Left lung (tissue), 10 donors: ENCODE measurements around the gene OPCML. TPM values are rescaled to one million over a fixed set of nuclear protein-coding genes. Genes with fewer than 3 reads are reported as not detected.

Experiments
- ATAC-seq: fragments of 200-7000 bp; cut with Tn5 transposase; one replicate; pipeline ENCODE4 v1.9.1; 2020; ENCODE audit warnings: moderate library complexity
- DNase-seq, 4 donors: peaks; one replicate each; pipeline ENCODE4 v3.0.0-alpha.2; 2013 to 2020
- H3K27ac ChIP-seq, 2 donors: fragments of 200-600 bp; sonication (generic) in 1 of 2; one replicate each; pipeline versions ENCODE4 v1.5.0 to v1.8.0; 2020 to 2021
- H3K27me3 ChIP-seq, 2 donors: fragments of 200-600 bp; sonication (generic) in 1 of 2; one replicate each; pipeline versions ENCODE4 v1.5.0 to v1.8.0; 2020 to 2021
- H3K36me3 ChIP-seq, 2 donors: fragments of 200-600 bp; sonication (generic) in 1 of 2; one replicate each; pipeline versions ENCODE4 v1.5.0 to v1.8.0; 2020 to 2021
- H3K4me1 ChIP-seq, 2 donors: fragments of 200-600 bp; one replicate each; pipeline ENCODE4 v1.8.0; 2021
- H3K4me3 ChIP-seq, 2 donors: fragments of 200-600 bp; sonication (generic) in 1 of 2; one replicate each; pipeline versions ENCODE4 v1.5.0 to v1.8.0; 2020 to 2021; ENCODE audit warnings: mild to moderate bottlenecking in 1 of 2
- H3K9me3 ChIP-seq, 2 donors: fragments of 200-600 bp; sonication (generic) in 1 of 2; one replicate each; pipeline versions ENCODE4 v1.5.0 to v1.8.0; 2020 to 2021
- intact Hi-C, 2 donors: fragments of 100-400 bp; cut with DNase I; formaldehyde crosslinking; loops; one replicate each; pipeline versions ENCODE4 v1.11.2 to v1.14.2; 2022
- polyA plus RNA-seq, 6 donors: library from polyadenylated mRNA; unstranded; fragments of 120-200 nt; gene quantifications; one replicate each; pipeline ENCODE4 v1.2.1, GENCODE V29; 2013; ENCODE audit not compliant: insufficient read length in 6 of 6
- total RNA-seq, 2 donors: library from RNA; stranded (reverse); fragmentation: NEBNext Ultra II Directional; extraction: Animal tissue kit (Norgen Biotek cat#: 25700); gene quantifications; one replicate each; pipeline ENCODE4 v1.2.1, GENCODE V29; 2021
- TF ChIP-seq, protein P1 (sequence below), 2 donors: fragments of 200-600 bp; sonication (generic) in 1 of 2; IDR thresholded peaks; one replicate each; pipeline versions ENCODE4 v1.5.0 to v1.8.0; 2021; ENCODE audit warnings: antibody characterized with exemption in 2 of 2
- donor health status: DM: no; HTN: yes; CAD: no.
- donor health status: DM: no; HTN: no; CAD: no.

The OPCML gene
- total and polyA plus RNA-seq, 8 donors = 0.98 to 5.3 (median 1.9) TPM; not detected in 2

DNA sequence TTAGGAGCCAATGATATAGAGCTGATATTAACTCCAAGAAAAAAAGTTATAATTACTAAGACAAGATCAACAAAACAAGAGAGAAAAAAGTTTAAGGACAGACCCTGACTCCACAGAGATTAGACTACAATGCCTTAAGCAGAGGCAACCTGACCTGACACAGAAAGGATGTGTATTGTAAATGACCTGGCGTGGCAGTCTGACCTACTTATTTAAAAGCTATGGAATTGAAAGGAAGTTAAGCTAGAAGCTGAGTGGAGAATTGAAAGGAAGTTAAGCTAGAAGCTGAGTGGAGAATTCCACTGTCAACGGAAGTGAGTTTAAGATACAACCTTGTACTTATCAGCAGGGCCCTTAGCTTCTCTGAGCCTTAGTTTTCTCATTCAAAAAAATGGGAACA, 885.4 kb downstream of the OPCML start:
- Histone ChIP-seq H3K4me3 (no peak overlapping the region), H3K9me3 (no peaks in the 10 kb centered on the region), H3K4me1 (peaks cover 0 to 3% of the 10 kb centered on the region in 2 donors), H3K27ac (no peak overlapping the region), H3K36me3 (no peaks in the 10 kb centered on the region), H3K27me3 (no peaks in the 10 kb centered on the region)
- TF ChIP-seq, protein P1, sequence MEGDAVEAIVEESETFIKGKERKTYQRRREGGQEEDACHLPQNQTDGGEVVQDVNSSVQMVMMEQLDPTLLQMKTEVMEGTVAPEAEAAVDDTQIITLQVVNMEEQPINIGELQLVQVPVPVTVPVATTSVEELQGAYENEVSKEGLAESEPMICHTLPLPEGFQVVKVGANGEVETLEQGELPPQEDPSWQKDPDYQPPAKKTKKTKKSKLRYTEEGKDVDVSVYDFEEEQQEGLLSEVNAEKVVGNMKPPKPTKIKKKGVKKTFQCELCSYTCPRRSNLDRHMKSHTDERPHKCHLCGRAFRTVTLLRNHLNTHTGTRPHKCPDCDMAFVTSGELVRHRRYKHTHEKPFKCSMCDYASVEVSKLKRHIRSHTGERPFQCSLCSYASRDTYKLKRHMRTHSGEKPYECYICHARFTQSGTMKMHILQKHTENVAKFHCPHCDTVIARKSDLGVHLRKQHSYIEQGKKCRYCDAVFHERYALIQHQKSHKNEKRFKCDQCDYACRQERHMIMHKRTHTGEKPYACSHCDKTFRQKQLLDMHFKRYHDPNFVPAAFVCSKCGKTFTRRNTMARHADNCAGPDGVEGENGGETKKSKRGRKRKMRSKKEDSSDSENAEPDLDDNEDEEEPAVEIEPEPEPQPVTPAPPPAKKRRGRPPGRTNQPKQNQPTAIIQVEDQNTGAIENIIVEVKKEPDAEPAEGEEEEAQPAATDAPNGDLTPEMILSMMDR (IDR thresholded peaks at IDR 0.05) = no peak
- DNase-seq = no peak
- intact Hi-C loops = no loop called here
- no peak for ATAC-seq

DNA sequence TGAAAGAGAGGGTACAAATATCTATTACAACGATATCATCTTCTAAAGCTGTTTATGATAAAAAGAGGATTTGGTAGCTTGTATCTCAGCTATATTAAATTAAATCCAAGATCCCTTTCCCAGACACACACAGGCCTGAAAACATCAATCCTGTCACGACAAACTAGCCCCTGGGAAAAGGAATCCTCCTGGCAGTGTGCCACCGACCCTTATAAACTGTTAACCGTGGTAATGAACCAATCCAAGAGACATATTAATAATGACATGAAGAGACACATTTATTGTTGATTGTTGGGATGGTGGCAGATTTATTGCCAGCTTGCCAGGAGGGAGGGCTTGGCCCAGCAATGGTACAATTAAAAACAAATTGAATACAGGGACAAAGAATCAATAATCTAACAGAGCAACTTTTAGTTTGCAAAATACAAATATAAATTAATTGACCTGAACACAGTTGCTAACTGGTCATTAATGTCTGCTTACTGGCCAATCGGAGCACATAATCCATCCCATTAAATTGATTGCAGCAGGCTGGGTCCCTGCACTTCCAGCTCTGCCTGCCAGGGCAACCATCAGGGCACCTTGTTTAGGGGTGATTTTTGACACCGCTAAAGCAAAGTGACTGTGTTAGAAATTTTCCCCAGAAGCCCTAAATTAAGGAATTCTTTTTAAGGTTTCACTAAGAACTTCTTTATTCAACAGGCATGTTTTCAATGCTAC, 887.6 kb downstream of the OPCML start:
- Histone ChIP-seq H3K27ac (no peak overlapping the region), H3K27me3 (no peaks in the 10 kb centered on the region), H3K9me3 (no peaks in the 10 kb centered on the region), H3K4me1 (no peaks in the 10 kb centered on the region), H3K36me3 (no peaks in the 10 kb centered on the region), H3K4me3 (no peak overlapping the region)
- intact Hi-C loops = no loop called here
- DNase-seq (no peak), ATAC-seq (no peak)
- TF ChIP-seq, protein P1 (IDR thresholded peaks at IDR 0.05) = no peak

DNA sequence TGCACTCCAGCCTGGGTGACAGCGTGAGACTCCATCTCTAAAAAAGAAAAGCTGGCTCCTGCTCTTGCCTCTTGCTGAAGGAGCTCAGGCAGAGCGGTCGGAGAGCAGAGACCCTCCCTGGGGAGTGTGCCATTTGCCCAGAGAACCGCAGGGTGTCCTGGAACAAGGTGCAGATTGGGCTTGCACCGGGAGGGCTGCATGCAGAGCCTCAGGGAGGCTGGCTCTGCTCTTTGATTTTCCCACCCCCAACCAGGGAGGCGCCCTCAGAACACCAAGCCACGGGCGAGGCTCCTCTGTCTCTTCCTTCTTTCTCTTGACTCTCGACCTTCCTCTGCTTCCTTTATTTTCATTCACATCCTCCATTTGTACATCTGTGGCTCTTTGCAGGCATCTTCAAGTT, 889.1 kb downstream of the OPCML start:
- no peak for ATAC-seq
- intact Hi-C loops = no loop called here
- H3K36me3 ChIP-seq = no peaks in the 10 kb centered on the region
- H3K4me3 ChIP-seq = no peak overlapping the region
- no peaks in the 10 kb centered on the region for H3K4me1 ChIP-seq
- TF ChIP-seq, protein P1 (IDR thresholded peaks at IDR 0.05) = no peak
- DNase-seq = no peak
- no peak overlapping the region for H3K27ac ChIP-seq
- H3K27me3 ChIP-seq = no peaks in the 10 kb centered on the region
- no peaks in the 10 kb centered on the region for H3K9me3 ChIP-seq

DNA sequence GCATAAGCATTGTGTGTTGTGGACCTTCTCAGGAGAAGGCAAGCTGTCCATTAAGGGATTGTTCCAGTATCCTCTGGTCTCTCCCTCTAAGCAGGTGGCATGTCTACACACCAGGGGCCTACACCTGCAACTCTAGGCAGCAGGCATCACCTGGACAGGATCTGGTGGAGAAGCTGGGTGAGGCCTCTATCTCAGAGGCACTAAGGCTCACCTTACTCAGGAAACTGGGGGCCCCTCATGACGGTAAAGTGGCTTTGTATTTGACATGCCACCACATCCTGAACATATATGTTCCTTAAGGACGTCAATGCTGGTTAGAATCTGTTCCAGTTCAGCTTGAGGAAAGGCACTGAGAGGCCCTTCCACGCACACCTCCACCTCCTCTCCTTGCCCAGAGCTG, 891.3 kb downstream of the OPCML start:
- Histone ChIP-seq H3K27ac (no peak overlapping the region), H3K4me1 (no peaks in the 10 kb centered on the region), H3K4me3 (no peak overlapping the region), H3K36me3 (no peaks in the 10 kb centered on the region), H3K9me3 (no peaks in the 10 kb centered on the region), H3K27me3 (no peaks in the 10 kb centered on the region)
- intact Hi-C loops = no loop called here
- no peak for ATAC-seq
- TF ChIP-seq, protein P1 (IDR thresholded peaks at IDR 0.05) = no peak
- no peak for DNase-seq

DNA sequence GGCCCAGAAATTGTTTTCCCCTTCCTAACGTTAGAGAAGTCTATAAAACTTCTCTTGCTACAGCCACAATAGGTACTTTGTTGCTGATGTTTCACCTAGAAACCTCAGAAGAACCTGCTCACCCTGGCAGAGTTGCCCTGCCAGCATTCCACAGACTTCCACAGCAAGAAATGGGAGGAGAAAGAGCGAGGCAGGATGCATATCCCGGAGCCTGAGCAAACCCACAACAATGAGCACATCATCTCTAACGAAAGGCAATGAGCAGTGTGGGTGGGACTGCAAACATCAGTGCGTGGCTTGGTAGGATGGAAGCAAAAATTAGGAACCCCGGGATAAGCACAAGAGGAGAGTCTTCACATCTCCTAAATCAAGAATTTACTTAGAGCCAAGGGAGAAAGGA, 892.3 kb downstream of the OPCML start:
- H3K4me3 ChIP-seq = no peak overlapping the region
- H3K27ac ChIP-seq = no peak overlapping the region
- H3K27me3 ChIP-seq = no peaks in the 10 kb centered on the region
- ATAC-seq (no peak), DNase-seq (no peak)
- no peaks in the 10 kb centered on the region for H3K36me3 ChIP-seq
- H3K9me3 ChIP-seq = no peaks in the 10 kb centered on the region
- TF ChIP-seq, protein P1 (IDR thresholded peaks at IDR 0.05) = no peak
- H3K4me1 ChIP-seq = no peaks in the 10 kb centered on the region
- intact Hi-C loops = no loop called here
